Esophagus muscularis mucosa (tissue), 4 donors: ENCODE results near the gene NDUFS7. TPM values are rescaled to one million over a fixed set of nuclear protein-coding genes. Genes with fewer than 3 reads are reported as not detected.

Experiments used
- DNase-seq: peaks from one replicate; pipeline ENCODE4 v3.0.0-alpha.2; 2017; ENCODE audit errors: extremely low spot score
- H3K27ac ChIP-seq, 4 donors: fragments of 200-600 bp; sonication (generic); replicated peaks in 1 of 4; 1 replicate in 3 of 4; 2 replicates in 1 of 4; pipeline ENCODE4 v1.5.1; 2016 to 2019; ENCODE audit warnings: mild to moderate bottlenecking in 1 of 4
- H3K27me3 ChIP-seq, 4 donors: fragments of 200-600 bp; sonication (generic); one replicate each; pipeline versions ENCODE4 v1.5.1 to v1.6.0; 2016 to 2019
- H3K36me3 ChIP-seq, 4 donors: fragments of 200-600 bp; sonication (generic); one replicate each; pipeline ENCODE4 v1.5.1; 2016 to 2019
- H3K4me1 ChIP-seq, 4 donors: fragments of 200-600 bp; sonication (generic); one replicate each; pipeline ENCODE4 v1.5.1; 2016 to 2019
- H3K4me3 ChIP-seq, 4 donors: fragments of 200-600 bp; sonication (generic); 1 replicate in 2 of 4; 2 replicates in 2 of 4; pipeline ENCODE4 v1.5.1; 2016 to 2019; ENCODE audit warnings: mild to moderate bottlenecking in 4 of 4, moderate library complexity in 1 of 4
- H3K9me3 ChIP-seq, 4 donors: fragments of 200-600 bp; sonication (generic); 1 replicate in 3 of 4; 2 replicates in 1 of 4; pipeline ENCODE4 v1.5.1; 2016 to 2019
- CTCF ChIP-seq, 3 experiments: fragments of 200-600 bp in 2 of 3; fragments of 450-650 bp in 1 of 3; sonication (generic) in 2 of 3; IDR thresholded peaks; one replicate each; pipeline ENCODE4 v1.5.1; 2017 to 2019; ENCODE audit warnings: antibody characterized with exemption in 3 of 3, mild to moderate bottlenecking in 2 of 3, moderate library complexity in 1 of 3
- EP300 ChIP-seq: sonication (generic); formaldehyde crosslinking; IDR thresholded peaks from one replicate; pipeline ENCODE4 v1.6.1; 2017; ENCODE audit warnings: antibody characterized with exemption
- POLR2A ChIP-seq: fragments of 450-650 bp; IDR thresholded peaks from one replicate; pipeline ENCODE4 v1.6.1; 2017; ENCODE audit warnings: antibody characterized with exemption, moderate library complexity, mild to moderate bottlenecking, low read depth
- POLR2AphosphoS5 ChIP-seq, 2 donors: sonication (generic); formaldehyde crosslinking; IDR thresholded peaks; one replicate each; pipeline ENCODE4 v1.6.1; 2017; ENCODE audit warnings: antibody characterized with exemption in 2 of 2
- WGBS: methylation state at CpG from one replicate; pipeline ENCODE4 v1.1.5; 2018; 5-methylcytosine and 5-hydroxymethylcytosine counted together
- intact Hi-C: fragments of 100-400 bp; cut with DNase I; formaldehyde crosslinking; loops from one replicate; pipeline ENCODE4 v1.15.1; 2023
- total RNA-seq, 4 donors: library from RNA; depleted of rRNA; stranded (reverse); fragments of >200 nt; gene quantifications; one replicate each; pipeline versions ENCODE4 v1.1.0 to v1.2.1, GENCODE V29; 2016

NDUFS7 gene
- total RNA-seq, 4 donors from 2014 or later = 85.6 to 110 (median 89.4) TPM

- Histone ChIP-seq H3K4me1 (peaks cover 24 to 38% (median 32%) of the 10 kb centered on the region in 4 donors), H3K4me3 (no peak overlapping the region), H3K27ac (no peak overlapping the region), H3K36me3 (peaks cover 31 to 53% (median 49%) of the 10 kb centered on the region in 4 donors), H3K27me3 (no peaks in the 10 kb centered on the region), H3K9me3 (no peaks in the 10 kb centered on the region)
- TF ChIP-seq CTCF (IDR thresholded peaks at IDR 0.05) (no peak), POLR2A (no peak), POLR2AphosphoS5 (IDR thresholded peaks at IDR 0.05) (no peak), EP300 (no peak)
- no peak for DNase-seq
- WGBS = 86% methylated on average over 33 of the region's 52 CpGs
- intact Hi-C loops = no loop called here
Observed at GRCh38 chr19:1395194-1396018, 11.7 kb downstream of the NDUFS7 start.

- Histone ChIP-seq H3K4me3 (no peak overlapping the region), H3K27ac (no peak overlapping the region), H3K27me3 (no peaks in the 10 kb centered on the region), H3K4me1 (peaks cover 32 to 46% (median 40%) of the 10 kb centered on the region in 4 donors), H3K9me3 (no peaks in the 10 kb centered on the region), H3K36me3 (peaks cover 23 to 45% (median 41%) of the 10 kb centered on the region in 4 donors)
- TF ChIP-seq POLR2A = no peak
- no peak for TF ChIP-seq POLR2AphosphoS5 (IDR thresholded peaks at IDR 0.05)
- no peak for TF ChIP-seq EP300
- TF ChIP-seq CTCF (IDR thresholded peaks at IDR 0.05) = no peak
- intact Hi-C loops = no loop called here
- no peak for DNase-seq
- 39% methylated on average over 7 of the region's 25 CpGs for WGBS
Observed at GRCh38 chr19:1396019-1396767, 12.5 kb downstream of the NDUFS7 start.

- WGBS = 87% methylated on average over 21 of the region's 42 CpGs
- no peaks in the 10 kb centered on the region for H3K9me3 ChIP-seq
- no peak for TF ChIP-seq POLR2AphosphoS5 (IDR thresholded peaks at IDR 0.05)
- no peak for TF ChIP-seq CTCF (IDR thresholded peaks at IDR 0.05)
- no peak for TF ChIP-seq EP300
- no peak for TF ChIP-seq POLR2A
- H3K4me3 ChIP-seq = no peak overlapping the region
- no peak overlapping the region for H3K27ac ChIP-seq
- H3K4me1 ChIP-seq = peaks cover 32 to 54% (median 48%) of the 10 kb centered on the region in 4 donors
- H3K27me3 ChIP-seq = no peaks in the 10 kb centered on the region
- H3K36me3 ChIP-seq = peaks cover 15 to 37% (median 33%) of the 10 kb centered on the region in 4 donors
- intact Hi-C loops = no loop called here
- no peak for DNase-seq
Observed at GRCh38 chr19:1396768-1397679, 13.3 kb downstream of the NDUFS7 start.

- Histone ChIP-seq H3K9me3 (no peaks in the 10 kb centered on the region), H3K4me3 (no peak overlapping the region), H3K36me3 (peaks cover 7 to 29% (median 25%) of the 10 kb centered on the region in 4 donors), H3K27ac (no peak overlapping the region), H3K4me1 (peaks cover 32 to 63% (median 56%) of the 10 kb centered on the region in 4 donors), H3K27me3 (peaks cover 0 to 5% (median 0%) of the 10 kb centered on the region in 4 donors)
- TF ChIP-seq POLR2AphosphoS5 (IDR thresholded peaks at IDR 0.05) = no peak
- TF ChIP-seq CTCF (IDR thresholded peaks at IDR 0.05) = no peak
- TF ChIP-seq POLR2A = no peak
- TF ChIP-seq EP300 = no peak
- intact Hi-C loops = no loop called here
- DNase-seq = no peak
- 94% methylated on average over 9 of the region's 9 CpGs for WGBS
Observed at GRCh38 chr19:1397838-1398237, 14.1 kb downstream of the NDUFS7 start.
